GM06990 (cell line): Measurements from ENCODE around the gene SARS1.
"Not testable (repeated sequence)": the region's sequence is repeated elsewhere in the genome, so short reads cannot be mapped to it uniquely, and the experiment has no call there.

ENCODE experiments used
- DNase-seq: peaks from one replicate; pipeline ENCODE4 v3.0.0-alpha.2; 2011; ENCODE audit not compliant: insufficient read length; ENCODE audit errors: extremely low read depth
- H3K27me3 ChIP-seq: replicated peaks from 2 replicates; pipeline ENCODE4 v1.6.0; 2011; ENCODE audit warnings: low read length; ENCODE audit not compliant: control insufficient read depth, insufficient read depth
- H3K36me3 ChIP-seq: 2 replicates; pipeline ENCODE4 v1.5.1; 2011; ENCODE audit warnings: low read length; ENCODE audit not compliant: control insufficient read depth, insufficient read depth
- H3K4me3 ChIP-seq: replicated peaks from 2 replicates; pipeline ENCODE4 v1.5.1; 2011; ENCODE audit warnings: low read depth, mild to moderate bottlenecking, control low read depth, low read length
- TF ChIP-seq, protein P1 (sequence below): IDR thresholded peaks from 2 replicates; pipeline ENCODE4 v1.5.1; 2011; ENCODE audit warnings: low read length, control low read depth, mild to moderate bottlenecking, inconsistent platforms; ENCODE audit not compliant: insufficient read depth, poor library complexity, severe bottlenecking

SARS1 gene

DNA sequence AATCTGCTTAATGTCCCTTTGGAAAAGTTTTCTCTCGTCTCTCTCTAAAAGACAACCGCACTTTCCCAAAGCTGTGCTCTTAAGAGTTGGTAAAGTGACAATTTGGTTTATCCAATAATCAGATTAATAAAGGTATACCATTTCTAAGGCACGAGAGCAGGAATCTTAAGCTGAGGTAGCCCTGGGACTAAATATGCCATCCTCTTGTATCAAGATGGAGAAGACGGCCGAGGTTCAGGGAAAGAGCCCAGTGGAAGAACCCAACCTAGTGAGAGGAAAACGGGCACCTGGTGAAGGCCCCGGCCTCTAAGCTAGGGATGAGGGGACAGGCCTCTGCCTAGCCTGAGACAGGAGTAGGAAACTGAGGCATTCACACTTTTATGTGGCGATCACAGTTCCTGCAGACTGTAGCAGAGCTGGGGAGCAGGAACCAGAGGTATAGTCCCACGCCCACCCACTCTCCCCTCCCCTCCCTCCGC is 334 bp upstream of the SARS1 start:
- no peak for DNase-seq
- TF ChIP-seq, protein P1, sequence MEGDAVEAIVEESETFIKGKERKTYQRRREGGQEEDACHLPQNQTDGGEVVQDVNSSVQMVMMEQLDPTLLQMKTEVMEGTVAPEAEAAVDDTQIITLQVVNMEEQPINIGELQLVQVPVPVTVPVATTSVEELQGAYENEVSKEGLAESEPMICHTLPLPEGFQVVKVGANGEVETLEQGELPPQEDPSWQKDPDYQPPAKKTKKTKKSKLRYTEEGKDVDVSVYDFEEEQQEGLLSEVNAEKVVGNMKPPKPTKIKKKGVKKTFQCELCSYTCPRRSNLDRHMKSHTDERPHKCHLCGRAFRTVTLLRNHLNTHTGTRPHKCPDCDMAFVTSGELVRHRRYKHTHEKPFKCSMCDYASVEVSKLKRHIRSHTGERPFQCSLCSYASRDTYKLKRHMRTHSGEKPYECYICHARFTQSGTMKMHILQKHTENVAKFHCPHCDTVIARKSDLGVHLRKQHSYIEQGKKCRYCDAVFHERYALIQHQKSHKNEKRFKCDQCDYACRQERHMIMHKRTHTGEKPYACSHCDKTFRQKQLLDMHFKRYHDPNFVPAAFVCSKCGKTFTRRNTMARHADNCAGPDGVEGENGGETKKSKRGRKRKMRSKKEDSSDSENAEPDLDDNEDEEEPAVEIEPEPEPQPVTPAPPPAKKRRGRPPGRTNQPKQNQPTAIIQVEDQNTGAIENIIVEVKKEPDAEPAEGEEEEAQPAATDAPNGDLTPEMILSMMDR = no peak
- Histone ChIP-seq H3K36me3 (no peaks in the 10 kb centered on the region), H3K4me3 (peak overlapping the region; percentile 71), H3K27me3 (no peaks in the 10 kb centered on the region)

- Histone ChIP-seq H3K27me3 (no peaks in the 10 kb centered on the region), H3K4me3 (peak overlapping the region; percentile 71), H3K36me3 (no peaks in the 10 kb centered on the region)
- TF ChIP-seq, protein P1 = no peak
- DNase-seq = no peak
These were observed 1.2 kb downstream of the SARS1 start for GRCh38 chr1:109214695-109215623.

DNA sequence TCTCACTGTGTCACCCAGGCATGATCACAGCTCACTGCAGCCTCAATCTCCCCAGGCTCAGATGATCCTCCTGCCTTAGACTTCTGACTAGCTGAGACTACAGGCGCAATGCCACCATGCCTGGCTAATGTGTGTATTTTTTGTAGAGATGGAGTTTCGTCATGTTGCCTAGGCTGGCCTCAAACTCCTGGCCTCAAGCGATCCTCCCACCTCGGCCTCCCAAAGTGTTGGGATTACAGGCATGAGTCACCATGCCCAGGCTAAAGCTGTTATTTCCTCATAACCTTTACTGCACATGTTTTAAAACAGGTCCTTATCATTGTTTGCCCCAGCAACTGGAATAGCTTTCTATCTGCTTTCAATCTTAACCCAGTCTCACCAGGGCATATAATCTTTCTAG is 2.9 kb downstream of the SARS1 start:
- H3K4me3 ChIP-seq = no peak overlapping the region
- no peaks in the 10 kb centered on the region for H3K36me3 ChIP-seq
- H3K27me3 ChIP-seq = no peaks in the 10 kb centered on the region
- TF ChIP-seq, protein P1 = no peak
- no peak for DNase-seq

GRCh38 chr1:109218516-109218915 is 4.8 kb downstream of the SARS1 start:
- no peak for DNase-seq
- TF ChIP-seq, protein P1 = no peak
- H3K27me3 ChIP-seq = no peaks in the 10 kb centered on the region
- peaks cover 2% of the 10 kb centered on the region for H3K36me3 ChIP-seq
- no peak overlapping the region for H3K4me3 ChIP-seq

DNA sequence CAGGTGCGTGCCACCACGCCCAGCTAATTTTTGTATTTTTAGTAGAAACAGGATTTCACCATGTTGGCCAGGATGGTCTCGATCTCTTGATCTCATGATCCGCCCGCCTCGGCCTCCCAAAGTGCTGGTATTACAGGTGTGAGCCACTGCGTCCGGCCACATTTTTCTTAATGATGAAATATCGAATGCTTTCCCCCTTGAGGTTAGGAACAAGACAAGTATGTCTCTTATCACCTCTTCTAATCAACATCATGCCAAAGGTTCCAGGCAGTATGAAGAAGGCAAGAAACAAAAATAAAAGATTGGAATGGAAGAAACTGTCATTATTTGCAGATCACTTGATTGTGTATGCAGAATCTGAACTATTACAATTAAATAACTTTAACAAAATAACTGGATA is 7.5 kb downstream of the SARS1 start:
- DNase-seq, H3K4me3 ChIP-seq, H3K27me3 ChIP-seq, H3K36me3 ChIP-seq: not testable (repeated sequence)

GRCh38 chr1:109225308-109225707 is 11.6 kb downstream of the SARS1 start:
- H3K27me3 ChIP-seq = no peaks in the 10 kb centered on the region
- DNase-seq = no peak
- no peak overlapping the region for H3K4me3 ChIP-seq
- TF ChIP-seq, protein P1 = no peak
- H3K36me3 ChIP-seq = peaks cover 13% of the 10 kb centered on the region
